ENCODE measurements around the gene SYNPO2L.
"Not testable (repeated sequence)": the region's sequence is repeated elsewhere in the genome, so short reads cannot be mapped to it uniquely, and the experiment has no call there.

GRCh38 chr10:73665581-73665980 is 9.8 kb upstream of the SYNPO2L start:
- not testable (repeated sequence) for TF ChIP-seq CTCF, POLR2A, POLR2AphosphoS5, EP300 (IDR thresholded peaks at IDR 0.05)

All from stomach (tissue), 4 donors.